Right cardiac atrium (tissue), 5 donors: Measurements from ENCODE around the gene PTOV1. TPM values are rescaled to one million over a fixed set of nuclear protein-coding genes. Genes with fewer than 3 reads are reported as not detected.

ENCODE experiments used
- ATAC-seq, 2 donors: fragments of 200-7000 bp; cut with Tn5 transposase; one replicate each; pipeline versions ENCODE4 v1.8.0 to v1.9.1; 2020; ENCODE audit warnings: moderate library complexity in 2 of 2, mild to moderate bottlenecking in 1 of 2
- DNase-seq, 3 donors: peaks; one replicate each; pipeline ENCODE4 v3.0.0-alpha.2; 2020
- H3K27ac ChIP-seq: one replicate; pipeline ENCODE4 v1.5.1; 2013; ENCODE audit warnings: mild to moderate bottlenecking, low read length, control low read depth, moderate library complexity
- H3K27me3 ChIP-seq: one replicate; pipeline ENCODE4 v1.6.1; 2013; ENCODE audit not compliant: control insufficient read depth, insufficient read depth
- H3K4me1 ChIP-seq: one replicate; pipeline ENCODE4 v1.6.1; 2013; ENCODE audit warnings: low read length; ENCODE audit not compliant: control insufficient read depth, insufficient read depth
- H3K4me3 ChIP-seq: one replicate; pipeline ENCODE4 v1.5.1; 2013; ENCODE audit warnings: low read length, control low read depth
- H3K9me3 ChIP-seq: one replicate; pipeline ENCODE4 v1.6.1; 2013; ENCODE audit warnings: low read length; ENCODE audit not compliant: control insufficient read depth
- WGBS: extraction: QIAGEN DNeasy Blood & Tissue Kit; methylation state at CpG from one replicate; pipeline ENCODE4 v1.1.7; 2013; 5-methylcytosine and 5-hydroxymethylcytosine counted together
- intact Hi-C, 4 donors: fragments of 100-400 bp; cut with DNase I; formaldehyde crosslinking; loops; one replicate each; pipeline versions ENCODE4 v1.11.0 to v1.14.0; 2022 to 2023
- polyA plus RNA-seq: library from polyadenylated mRNA; stranded (reverse); fragments of 200-250 nt; gene quantifications from one replicate; pipeline ENCODE4 v1.2.3, GENCODE V29; 2013
- total RNA-seq, 4 donors: library from RNA; stranded (reverse); fragmentation: NEBNext Ultra II Directional; extraction: Animal tissue kit (Norgen Biotek cat#: 25700); gene quantifications; one replicate each; pipeline ENCODE4 v1.2.1, GENCODE V29; 2021
- donor health status: healthy with polysubstance abuse.
- donor health status: DM: no; HTN: yes; CAD: no.
- donor health status: DM: no; HTN: no; CAD: no.
- donor health status: DM: no; HTN: yes; CAD: no; lungs with severe emphysema.
- donor health status: DM: yes; HTN: yes; CAD: no.

Gene PTOV1
- total and polyA plus RNA-seq, 5 donors: 127 to 146 (median 138) TPM

DNA sequence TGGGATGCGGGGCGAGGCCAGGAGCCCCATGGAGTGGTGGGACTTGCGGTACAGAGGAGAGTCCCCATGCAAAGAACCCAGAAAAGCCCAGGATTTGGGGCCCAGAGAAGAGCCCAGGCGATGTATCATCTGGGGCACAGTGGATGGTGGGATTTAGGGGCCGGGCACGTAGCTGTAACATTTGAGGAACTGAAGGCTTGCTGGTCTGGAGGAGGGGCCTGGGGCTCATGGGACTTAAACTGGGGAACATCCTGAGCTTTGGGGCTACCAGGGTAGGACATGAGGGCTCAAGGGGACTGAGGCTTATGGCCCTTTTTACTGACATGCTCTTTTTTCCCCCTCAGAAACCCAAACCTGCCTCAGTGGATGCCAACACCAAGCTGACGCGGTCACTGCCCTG, 19.4 kb upstream of the PTOV1 start:
- intact Hi-C loops: no loop called here
- H3K4me3 ChIP-seq: no peak overlapping the region
- 95% methylated on average over 8 of the region's 8 CpGs for WGBS
- no peaks in the 10 kb centered on the region for H3K4me1 ChIP-seq
- H3K27ac ChIP-seq: no peak overlapping the region
- no peak for DNase-seq
- no peaks in the 10 kb centered on the region for H3K27me3 ChIP-seq
- ATAC-seq: no peak
- no peaks in the 10 kb centered on the region for H3K9me3 ChIP-seq

DNA sequence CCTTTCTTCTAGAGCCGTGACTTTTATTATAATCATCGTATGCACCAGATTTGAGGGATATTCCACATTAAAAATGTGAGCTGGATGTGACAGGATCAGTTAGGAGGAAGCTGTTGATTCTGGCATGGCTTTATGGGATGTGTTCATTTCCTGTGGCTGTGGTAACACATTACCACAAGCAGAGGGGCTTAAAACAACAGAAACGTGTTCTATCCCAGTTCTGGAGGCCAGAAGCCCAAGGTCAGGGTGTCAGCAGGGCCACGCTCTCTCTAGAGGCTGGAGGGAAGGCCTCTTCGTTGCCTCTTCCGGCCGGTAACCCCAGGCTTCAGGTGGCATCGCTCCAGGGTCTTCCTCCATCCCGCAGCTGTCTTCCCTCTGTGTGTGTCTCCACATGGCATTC, 18.4 kb upstream of the PTOV1 start:
- H3K27ac ChIP-seq: no peak overlapping the region
- 55% methylated on average over 9 of the region's 9 CpGs for WGBS
- intact Hi-C loops: no loop called here

DNA sequence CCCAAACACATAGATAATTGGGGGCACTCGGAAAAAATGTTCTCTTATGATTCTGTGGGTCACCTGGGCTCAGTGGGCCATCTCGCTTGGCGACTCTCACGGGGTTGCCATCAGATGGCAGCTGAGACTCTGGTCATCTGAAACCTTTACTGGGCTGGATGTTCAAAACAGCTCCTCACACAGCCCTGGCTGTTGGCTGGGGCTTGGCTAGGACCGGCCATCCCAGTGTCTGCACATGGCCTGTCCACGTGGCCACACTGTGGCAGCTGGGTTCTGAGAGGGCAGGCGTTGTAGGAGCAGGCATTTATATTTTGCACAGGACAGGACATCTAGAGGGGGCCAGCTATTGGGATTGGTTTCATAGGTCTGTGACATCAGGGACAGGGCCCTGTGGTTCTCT, 17.4 kb upstream of the PTOV1 start:
- no peaks in the 10 kb centered on the region for H3K9me3 ChIP-seq
- no peak overlapping the region for H3K4me3 ChIP-seq
- no peaks in the 10 kb centered on the region for H3K27me3 ChIP-seq
- intact Hi-C loops: no loop called here
- no peaks in the 10 kb centered on the region for H3K4me1 ChIP-seq
- H3K27ac ChIP-seq: no peak overlapping the region
- DNase-seq (peak in 1 of 3 donors; percentile 30), ATAC-seq (no peak)
- WGBS: 87% methylated on average over 7 of the region's 7 CpGs

More for the DNA sequence above, 18.4 kb upstream of the PTOV1 start:
- Histone ChIP-seq H3K27me3 (no peaks in the 10 kb centered on the region), H3K4me3 (no peak overlapping the region), H3K9me3 (no peaks in the 10 kb centered on the region), H3K4me1 (no peaks in the 10 kb centered on the region)
- no peak for DNase-seq
- ATAC-seq: no peak

DNA sequence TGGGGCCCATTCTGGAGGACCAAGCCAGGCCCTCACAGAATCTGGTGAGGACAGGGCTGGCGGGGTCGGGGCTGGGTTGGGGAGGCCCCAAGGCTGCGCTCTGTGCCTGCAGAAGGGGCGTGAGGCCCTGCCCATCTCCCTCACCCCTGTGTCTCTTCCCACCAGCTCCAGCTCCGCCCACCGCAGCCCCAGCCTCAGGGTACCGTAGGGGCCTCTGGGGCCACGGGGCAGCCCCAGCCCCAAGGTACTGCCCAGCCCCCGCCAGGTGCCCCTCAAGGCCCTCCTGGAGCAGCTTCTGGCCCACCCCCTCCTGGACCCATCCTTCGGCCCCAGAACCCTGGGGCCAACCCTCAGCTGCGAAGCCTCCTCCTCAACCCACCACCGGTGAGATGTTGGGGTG, 15.4 kb upstream of the PTOV1 start:
- intact Hi-C loops: no loop called here
- 95% methylated on average over 12 of the region's 12 CpGs for WGBS
- Histone ChIP-seq H3K4me1 (no peaks in the 10 kb centered on the region), H3K4me3 (no peak overlapping the region), H3K27ac (no peak overlapping the region), H3K9me3 (no peaks in the 10 kb centered on the region), H3K27me3 (no peaks in the 10 kb centered on the region)
- ATAC-seq (peak in 1 of 2 donors; percentile 7), DNase-seq (no peak)

DNA sequence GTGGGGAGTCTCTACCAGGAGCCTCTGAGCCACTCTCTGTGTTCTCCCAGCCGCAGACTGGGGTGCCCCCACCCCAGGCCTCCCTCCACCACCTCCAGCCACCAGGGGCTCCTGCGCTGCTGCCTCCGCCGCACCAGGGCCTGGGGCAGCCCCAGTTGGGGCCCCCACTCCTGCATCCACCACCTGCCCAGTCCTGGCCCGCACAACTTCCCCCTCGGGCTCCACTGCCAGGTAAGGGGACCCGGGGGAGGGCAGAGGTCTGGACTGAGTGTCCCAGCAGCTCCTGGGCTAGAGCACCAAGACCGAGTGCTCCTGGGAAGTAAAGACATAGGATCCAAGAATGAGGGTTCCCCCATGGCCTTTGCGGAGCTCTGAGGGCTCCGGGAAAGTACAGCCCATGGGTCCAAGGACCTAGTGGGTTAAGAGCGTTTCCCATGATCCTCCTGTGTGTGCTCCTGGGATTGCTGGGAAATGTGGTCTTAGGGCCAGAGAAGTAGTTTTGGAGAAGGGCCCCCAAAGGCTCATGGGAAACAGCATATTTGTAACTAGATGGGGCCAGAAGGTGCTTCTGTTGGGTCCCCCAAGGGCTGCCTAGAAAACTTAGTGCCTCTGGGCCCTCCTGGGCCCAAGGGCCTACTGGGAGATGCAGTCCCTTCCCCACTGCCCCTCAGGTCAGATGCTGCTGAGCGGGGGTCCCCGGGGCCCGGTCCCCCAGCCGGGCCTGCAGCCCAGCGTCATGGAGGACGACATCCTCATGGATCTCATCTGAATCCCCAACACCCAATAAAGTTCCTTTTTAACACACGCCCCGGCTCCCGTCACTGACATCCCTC, 14.6 kb upstream of the PTOV1 start:
- H3K27ac ChIP-seq: no peak overlapping the region
- no peaks in the 10 kb centered on the region for H3K9me3 ChIP-seq
- 94% methylated on average over 20 of the region's 20 CpGs for WGBS
- no peak overlapping the region for H3K4me3 ChIP-seq
- DNase-seq (peak in 1 of 3 donors; percentile 56), ATAC-seq (no peak)
- H3K4me1 ChIP-seq: no peaks in the 10 kb centered on the region
- intact Hi-C loops: no loop called here
- no peaks in the 10 kb centered on the region for H3K27me3 ChIP-seq

DNA sequence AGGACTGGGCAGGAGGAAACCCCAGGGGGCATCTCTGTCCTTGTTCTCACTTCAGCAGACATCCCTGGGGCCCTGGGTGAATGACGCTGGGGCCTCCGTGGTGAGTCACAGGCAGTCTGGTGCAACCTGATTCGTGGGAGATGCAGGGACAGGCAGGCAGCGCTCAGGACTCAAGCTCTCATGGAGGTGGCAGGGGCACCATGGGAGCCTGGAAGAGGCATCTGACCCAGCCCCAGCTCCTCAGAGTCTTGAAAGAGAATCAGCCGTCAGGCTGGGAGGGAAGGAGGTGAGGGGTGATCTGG, 14.0 kb upstream of the PTOV1 start:
- Histone ChIP-seq H3K27me3 (no peaks in the 10 kb centered on the region), H3K27ac (no peak overlapping the region), H3K4me1 (no peaks in the 10 kb centered on the region), H3K4me3 (no peak overlapping the region), H3K9me3 (no peaks in the 10 kb centered on the region)
- no peak for ATAC-seq
- no peak for DNase-seq
- WGBS: 90% methylated on average over 5 of the region's 5 CpGs
- intact Hi-C loops: no loop called here

DNA sequence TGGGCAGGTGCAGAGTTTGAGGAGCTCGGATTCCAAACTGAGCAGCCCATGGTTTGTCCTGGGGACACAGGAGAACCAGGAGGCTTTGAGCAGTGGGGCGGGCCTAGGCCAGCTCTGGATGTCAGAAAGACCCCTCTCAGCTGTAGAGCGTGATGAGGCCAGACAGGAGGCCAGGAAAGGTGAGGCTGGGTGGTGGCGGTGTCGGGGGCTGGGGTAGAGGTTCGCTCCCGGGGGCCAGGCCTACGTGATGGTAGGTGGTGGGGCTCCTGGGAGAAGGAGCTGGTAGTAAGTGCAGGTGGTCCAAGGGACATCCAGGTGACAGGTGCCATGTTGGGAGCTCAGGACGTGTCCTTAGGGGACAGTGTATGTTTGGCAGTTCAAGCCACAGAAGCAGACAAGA, 13.5 kb upstream of the PTOV1 start:
- WGBS: 97% methylated on average over 9 of the region's 9 CpGs
- ATAC-seq: no peak
- H3K9me3 ChIP-seq: no peaks in the 10 kb centered on the region
- H3K27ac ChIP-seq: no peak overlapping the region
- DNase-seq: peak in 1 of 3 donors; percentile 28
- H3K4me1 ChIP-seq: no peaks in the 10 kb centered on the region
- no peak overlapping the region for H3K4me3 ChIP-seq
- no peaks in the 10 kb centered on the region for H3K27me3 ChIP-seq
- intact Hi-C loops: no loop called here

DNA sequence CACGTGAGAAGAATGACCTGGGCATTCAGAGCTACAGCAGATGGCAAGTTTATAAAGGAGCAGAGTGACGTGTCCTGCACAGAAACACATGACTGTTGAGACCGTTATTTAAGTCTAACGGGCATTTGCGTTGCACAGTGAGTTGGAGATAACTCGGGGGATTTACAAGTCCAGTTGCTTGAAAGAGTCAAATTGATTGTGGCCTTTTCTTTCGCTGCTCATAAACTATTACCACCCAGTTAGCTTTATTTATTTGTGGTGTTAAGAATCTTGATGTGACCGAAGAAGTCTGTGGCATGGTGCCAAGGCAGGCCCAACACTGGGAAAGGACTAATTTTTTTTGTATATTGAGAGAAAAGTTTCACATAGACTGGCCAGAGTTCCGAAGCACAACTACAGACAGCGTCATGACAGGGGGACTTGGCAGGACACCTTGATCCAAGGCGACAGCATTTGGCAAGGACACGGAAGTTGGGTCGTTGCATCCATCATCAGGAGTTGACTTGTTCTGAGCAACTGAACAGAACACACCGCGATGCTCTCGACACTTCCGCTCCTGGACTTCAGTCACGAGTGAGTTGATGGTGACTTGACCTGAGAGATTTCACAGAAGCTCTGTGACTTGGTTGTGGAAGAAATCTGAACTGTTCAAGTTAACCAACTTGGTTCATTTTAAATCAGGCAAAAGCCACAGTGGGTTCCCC, 11.9 kb upstream of the PTOV1 start:
- WGBS: 74% methylated on average over 18 of the region's 18 CpGs
- no peaks in the 10 kb centered on the region for H3K27me3 ChIP-seq
- peak in 1 of 3 donors; percentile 2 for DNase-seq
- H3K4me3 ChIP-seq: no peak overlapping the region
- no peaks in the 10 kb centered on the region for H3K9me3 ChIP-seq
- no peak for ATAC-seq
- H3K27ac ChIP-seq: peak overlapping the region; percentile 18
- no peaks in the 10 kb centered on the region for H3K4me1 ChIP-seq
- intact Hi-C loops: no loop called here

DNA sequence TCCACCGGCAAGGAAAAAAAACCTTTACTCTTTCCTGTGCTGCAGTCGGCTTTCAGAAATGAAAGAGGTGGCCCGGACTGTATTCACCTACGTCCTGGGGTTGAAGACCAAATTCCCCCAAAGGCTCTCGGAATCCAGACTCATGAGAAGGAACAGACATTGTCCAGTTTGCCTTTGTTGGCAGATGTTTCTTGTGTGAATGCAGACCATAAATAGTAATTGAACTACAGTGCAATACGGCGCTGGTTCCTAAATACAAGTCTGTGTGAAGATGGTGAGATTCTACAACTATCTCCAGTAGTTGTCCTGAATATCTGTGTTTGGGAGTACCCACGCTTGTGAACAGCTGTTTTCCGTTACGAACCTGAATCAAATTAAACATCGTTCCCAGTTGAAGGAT, 11.2 kb upstream of the PTOV1 start:
- Histone ChIP-seq H3K27me3 (no peaks in the 10 kb centered on the region), H3K9me3 (no peaks in the 10 kb centered on the region), H3K27ac (no peak overlapping the region), H3K4me1 (no peaks in the 10 kb centered on the region), H3K4me3 (no peak overlapping the region)
- DNase-seq: no peak
- intact Hi-C loops: no loop called here
- ATAC-seq: no peak
- 90% methylated on average over 11 of the region's 11 CpGs for WGBS

DNA sequence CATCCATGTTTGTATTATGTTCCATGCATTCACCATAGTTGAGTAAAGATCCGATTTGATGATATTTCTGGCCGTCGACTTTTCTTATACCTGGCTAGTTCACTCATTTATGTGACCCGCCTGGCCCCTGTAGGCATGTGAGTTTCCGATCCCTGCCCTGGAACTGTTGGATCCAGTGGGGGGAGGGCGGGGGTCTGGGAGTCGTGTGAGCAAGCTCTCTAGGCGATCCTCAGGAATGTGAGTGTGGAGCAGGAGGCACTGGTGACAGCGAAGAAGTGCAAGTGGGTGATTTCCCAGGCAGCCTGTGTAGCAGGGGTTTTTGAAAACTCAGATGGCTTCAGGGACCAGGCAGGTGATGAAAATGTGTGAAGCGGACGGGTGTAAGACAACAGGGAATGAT, 10.6 kb upstream of the PTOV1 start:
- Histone ChIP-seq H3K9me3 (no peaks in the 10 kb centered on the region), H3K4me3 (no peak overlapping the region), H3K27ac (no peak overlapping the region), H3K4me1 (no peaks in the 10 kb centered on the region), H3K27me3 (no peaks in the 10 kb centered on the region)
- 82% methylated on average over 11 of the region's 11 CpGs for WGBS
- no peak for DNase-seq
- no peak for ATAC-seq
- intact Hi-C loops: no loop called here

DNA sequence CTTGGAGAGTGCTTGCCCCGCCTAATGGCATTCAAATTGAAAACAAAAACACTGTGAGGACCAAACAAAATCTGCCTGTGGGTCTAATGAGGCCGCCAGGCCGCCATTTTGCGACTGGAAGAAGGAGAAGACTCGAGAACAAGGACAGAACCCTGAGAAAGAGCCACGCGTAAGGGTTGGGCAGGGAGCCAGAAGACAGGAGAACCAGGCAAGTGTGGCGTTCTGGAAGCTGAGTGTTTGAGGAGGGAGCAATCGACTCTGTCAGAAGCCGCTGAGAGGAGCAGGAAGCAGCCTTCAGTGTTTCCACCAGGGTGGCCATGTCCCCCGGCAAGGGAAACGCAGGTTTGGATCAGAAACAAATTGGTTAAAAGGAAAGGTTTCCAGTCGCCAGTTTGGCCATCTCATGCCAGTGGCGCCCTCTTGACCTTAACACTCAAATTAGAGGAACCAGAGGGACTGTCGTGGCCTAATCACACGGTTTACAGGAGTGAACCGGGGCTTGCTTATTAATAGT, 10.2 kb upstream of the PTOV1 start:
- no peak overlapping the region for H3K27ac ChIP-seq
- no peak for ATAC-seq

More for the DNA sequence above, 10.2 kb upstream of the PTOV1 start:
- Histone ChIP-seq H3K4me3 (no peak overlapping the region), H3K9me3 (no peaks in the 10 kb centered on the region), H3K4me1 (no peaks in the 10 kb centered on the region), H3K27me3 (no peaks in the 10 kb centered on the region)
- DNase-seq: no peak
- WGBS: 75% methylated on average over 17 of the region's 17 CpGs
- intact Hi-C loops: no loop called here
